HepG2 (cell line): ENCODE measurements around the gene POU2F1. TPM values are rescaled to one million over a fixed set of nuclear protein-coding genes. Genes with fewer than 3 reads are reported as not detected.
A peak's percentile ranks its signal among the peaks of the same experiment; 100 is the strongest.

Source experiments
- DMAP1 ChIP-seq: IDR thresholded peaks from 2 replicates; pipeline ENCODE4 v1.6.1; 2016
- DNMT3B ChIP-seq: conservative IDR thresholded peaks from 2 replicates; pipeline ENCODE4 v1.6.1; 2016; ENCODE audit warnings: missing biosample characterization, control low read depth
- ELK4 ChIP-seq: sonication (generic); formaldehyde crosslinking; IDR thresholded peaks from 2 replicates; pipeline ENCODE4 v1.9.0; 2021; ENCODE audit warnings: missing genetic modification reagents, borderline replicate concordance
- FOSL2 ChIP-seq: sonication (generic); formaldehyde crosslinking; IDR thresholded peaks from 2 replicates; pipeline ENCODE4 v1.4.0; 2020; ENCODE audit warnings: missing genetic modification reagents
- HBP1 ChIP-seq: IDR thresholded peaks from 2 replicates; pipeline ENCODE4 v1.6.1; 2016; ENCODE audit warnings: low read depth, control low read depth
- HMGXB4 ChIP-seq, 2 experiments: sonication (generic) in 1 of 2; formaldehyde crosslinking in 1 of 2; IDR thresholded peaks; 2 replicates each; pipeline versions ENCODE4 v1.4.0 to v1.6.1; 2018 to 2020; ENCODE audit warnings: missing genetic modification reagents in 2 of 2, borderline replicate concordance in 1 of 2, low read depth in 1 of 2, mild to moderate bottlenecking in 1 of 2, missing biosample characterization in 1 of 2
- ISL2 ChIP-seq: sonication (generic); formaldehyde crosslinking; IDR thresholded peaks from 2 replicates; pipeline ENCODE4 v1.5.0; 2020; ENCODE audit warnings: missing genetic modification reagents
- MXI1 ChIP-seq: IDR thresholded peaks from 3 replicates; pipeline ENCODE4 v1.6.1; 2012; ENCODE audit warnings: low read depth, low read length, inconsistent platforms, borderline replicate concordance
- RBFOX2 ChIP-seq: fragments of 200-400 bp; formaldehyde crosslinking; IDR thresholded peaks from 2 replicates; pipeline ENCODE4 v1.6.1; 2017; ENCODE audit warnings: low read depth, mild to moderate bottlenecking, low read length
- RNF219 ChIP-seq: sonication (generic); formaldehyde crosslinking; IDR thresholded peaks from 2 replicates; pipeline ENCODE4 v1.5.0; 2020; ENCODE audit warnings: mild to moderate bottlenecking, missing genetic modification reagents
- SAFB2 ChIP-seq: sonication (generic); formaldehyde crosslinking; IDR thresholded peaks from 2 replicates; pipeline ENCODE4 v1.5.1; 2020; ENCODE audit warnings: missing genetic modification reagents, low read depth, mild to moderate bottlenecking, borderline replicate concordance
- SMC3 ChIP-seq: IDR thresholded peaks from 2 replicates; pipeline ENCODE4 v1.6.1; 2011; ENCODE audit warnings: low read length, improper control_type of control experiment
- ZNF292 ChIP-seq: sonication (generic); formaldehyde crosslinking; IDR thresholded peaks from 2 replicates; pipeline ENCODE4 v1.8.1; 2022; ENCODE audit warnings: mild to moderate bottlenecking, low read depth, missing genetic modification reagents, borderline replicate concordance
- ZNF337 ChIP-seq: sonication (generic); formaldehyde crosslinking; IDR thresholded peaks from 2 replicates; pipeline ENCODE4 v1.5.1; 2020; ENCODE audit warnings: missing genetic modification reagents, low read depth, mild to moderate bottlenecking, borderline replicate concordance
- ZNF562 ChIP-seq: sonication (generic); formaldehyde crosslinking; IDR thresholded peaks from 2 replicates; pipeline ENCODE4 v1.8.0; 2022; ENCODE audit warnings: missing genetic modification reagents, borderline replicate concordance
- ZNF577 ChIP-seq: sonication (generic); formaldehyde crosslinking; IDR thresholded peaks from 2 replicates; pipeline ENCODE4 v1.4.0; 2020; ENCODE audit warnings: mild to moderate bottlenecking, low read depth, missing genetic modification reagents, borderline replicate concordance
- ZNF883 ChIP-seq: sonication (generic); formaldehyde crosslinking; IDR thresholded peaks from 2 replicates; pipeline ENCODE4 v1.5.1; 2020; ENCODE audit warnings: mild to moderate bottlenecking, missing genetic modification reagents; ENCODE audit errors: not compliant biosample characterization
- ZSCAN30 ChIP-seq: sonication (generic); formaldehyde crosslinking; IDR thresholded peaks from 2 replicates; pipeline ENCODE4 v1.5.0; 2020; ENCODE audit warnings: mild to moderate bottlenecking, missing genetic modification reagents
- polyA plus RNA-seq, 8 experiments: library from polyadenylated mRNA; depleted of rRNA in 3 of 8; stranded (reverse) in 7 of 8; unstranded in 1 of 8; fragments of >200 nt; fragmentation: Illumina TruSeq in 4 of 8; extraction: Trizol in 4 of 8; gene quantifications; 2 replicates each; pipeline versions ENCODE4 v1.2.1 to v1.2.3, GENCODE V29; 2011 to 2016; ENCODE audit warnings: low read depth in 4 of 8, missing spikeins in 1 of 8, mixed read lengths in 1 of 8; ENCODE audit not compliant: insufficient read depth in 1 of 8
- total RNA-seq, 5 experiments: library from RNA; depleted of rRNA; stranded (reverse); fragments of >200 nt; fragmentation: Illumina TruSeq; extraction: Trizol; gene quantifications; 2 replicates each; pipeline ENCODE4 v1.2.3, GENCODE V29; 2016; ENCODE audit warnings: low read depth in 1 of 5

Gene POU2F1
- total and polyA plus RNA-seq, 2 of the 13 experiments (the other 11 are each of a cell fraction or from before 2014, with no cell fraction given): 10.2 to 13.0 TPM

GRCh38 chr1:167221738-167222610 is 1.3 kb downstream of the POU2F1 start (continued):
- no peak for TF ChIP-seq RNF219 (CRISPR knock-in tag)
- TF ChIP-seq ZNF883 (CRISPR knock-in tag): no peak
- TF ChIP-seq SMC3: no peak
- TF ChIP-seq ELK4 (CRISPR knock-in tag): no peak
- TF ChIP-seq ISL2 (CRISPR knock-in tag): no peak
- no peak for TF ChIP-seq HBP1 (CRISPR knock-in tag)
- no peak for TF ChIP-seq ZSCAN30
- TF ChIP-seq MXI1: peak; percentile 73; the same call in 1 of the 3 replicates
- 0 out of 2 replicates have a peak, but pooled peaks have one; percentile 17 for TF ChIP-seq FOSL2 (CRISPR knock-in tag)
- TF ChIP-seq DNMT3B (CRISPR knock-in tag): no peak
- no peak for TF ChIP-seq SAFB2
- TF ChIP-seq RBFOX2: peak; percentile 74
- peak; percentile 48; the same call in 1 of the 2 replicates for TF ChIP-seq DMAP1 (CRISPR knock-in tag)
- TF ChIP-seq ZNF577 (CRISPR knock-in tag): no peak
- TF ChIP-seq ZNF337: no peak
- TF ChIP-seq HMGXB4 (CRISPR knock-in tag; IDR thresholded peaks at IDR 0.05; ENCODE audit: borderline replicate concordance in 1 of 2, low read depth in 1 of 2): peak; percentile 31 to 45; a peak in 1 of 4 replicates
- no peak for TF ChIP-seq ZNF292 (CRISPR knock-in tag)
- no peak for TF ChIP-seq ZNF562 (CRISPR knock-in tag)
